Measurements from ENCODE around the gene DISP1. TPM values are rescaled to one million over a fixed set of nuclear protein-coding genes. Genes with fewer than 3 reads are reported as not detected.

Gene DISP1
- total RNA-seq, 1 experiment from 2014 or later: 1.3 TPM

GRCh38 chr1:222781251-222781650 lies 33.6 kb upstream of the DISP1 start:
- CTCF ChIA-PET: no interaction called here
- Histone ChIP-seq H3K4me1 (ENCODE audit: insufficient read depth, low read length) (peaks cover 35% of the 10 kb centered on the region), H4K20me1 (ENCODE audit: low read length) (no peaks in the 10 kb centered on the region), H3K9me3 (ENCODE audit: low read length) (no peaks in the 10 kb centered on the region), H3K9ac (ENCODE audit: low read length) (no peak overlapping the region), H3K27me3 (ENCODE audit: low read length) (no peaks in the 10 kb centered on the region), H3K27ac (ENCODE audit: low read length) (no peak overlapping the region), H3F3A (ENCODE audit: low read length, unreplicated experiment) (no peaks in the 10 kb centered on the region), H3K4me3 (ENCODE audit: low read length) (no peak overlapping the region), H3K36me3 (ENCODE audit: low read depth, low read length) (no peaks in the 10 kb centered on the region), H2AFZ (ENCODE audit: low read length) (no peak overlapping the region), H3K4me2 (ENCODE audit: low read length) (no peak overlapping the region), H3K79me2 (ENCODE audit: low read length) (no peaks in the 10 kb centered on the region), H3K9me2 (replicated peaks; ENCODE audit: low read length) (no peaks in the 10 kb centered on the region)
- intact Hi-C loops (cut with micrococcal nuclease): no loop called here
- TF ChIP-seq CTCF (conservative IDR thresholded peaks at IDR 0.05; ENCODE audit: low read depth, low read length) (no peak), EZH2phosphoT487 (IDR thresholded peaks at IDR 0.05; ENCODE audit: borderline replicate concordance, low read length) (no peak), EZH2 (IDR thresholded peaks at IDR 0.05; ENCODE audit: low read length, unreplicated experiment) (no peak)
- no TSS peak for BruUV-seq (replicated peaks)
- DNase-seq (no peak), ATAC-seq (no peak)
- POLR2A ChIA-PET (ENCODE audit: unreplicated experiment): no interaction called here

GRCh38 chr1:222783051-222783450 lies 31.8 kb upstream of the DISP1 start:
- Histone ChIP-seq H3K4me2 (ENCODE audit: low read length) (no peak overlapping the region), H3K9ac (ENCODE audit: low read length) (no peak overlapping the region), H3K79me2 (ENCODE audit: low read length) (no peaks in the 10 kb centered on the region), H3K4me3 (ENCODE audit: low read length) (no peak overlapping the region), H3K9me3 (ENCODE audit: low read length) (no peaks in the 10 kb centered on the region), H2AFZ (ENCODE audit: low read length) (no peak overlapping the region), H3K9me2 (replicated peaks; ENCODE audit: low read length) (no peaks in the 10 kb centered on the region), H3K36me3 (ENCODE audit: low read depth, low read length) (no peaks in the 10 kb centered on the region), H3K27ac (ENCODE audit: low read length) (no peak overlapping the region), H3K4me1 (ENCODE audit: insufficient read depth, low read length) (peaks cover 25% of the 10 kb centered on the region), H3F3A (ENCODE audit: low read length, unreplicated experiment) (no peaks in the 10 kb centered on the region), H3K27me3 (ENCODE audit: low read length) (no peaks in the 10 kb centered on the region), H4K20me1 (ENCODE audit: low read length) (no peaks in the 10 kb centered on the region)
- ChIA-PET POLR2A (ENCODE audit: unreplicated experiment) (no interaction called here), CTCF (no interaction called here)
- TF ChIP-seq EZH2phosphoT487 (IDR thresholded peaks at IDR 0.05; ENCODE audit: borderline replicate concordance, low read length) (no peak), EZH2 (IDR thresholded peaks at IDR 0.05; ENCODE audit: low read length, unreplicated experiment) (no peak), CTCF (conservative IDR thresholded peaks at IDR 0.05; ENCODE audit: low read depth, low read length) (no peak)
- intact Hi-C loops (cut with micrococcal nuclease): no loop called here
- ATAC-seq: no peak
- no peak for DNase-seq
- BruUV-seq (replicated peaks): no TSS peak

DNA sequence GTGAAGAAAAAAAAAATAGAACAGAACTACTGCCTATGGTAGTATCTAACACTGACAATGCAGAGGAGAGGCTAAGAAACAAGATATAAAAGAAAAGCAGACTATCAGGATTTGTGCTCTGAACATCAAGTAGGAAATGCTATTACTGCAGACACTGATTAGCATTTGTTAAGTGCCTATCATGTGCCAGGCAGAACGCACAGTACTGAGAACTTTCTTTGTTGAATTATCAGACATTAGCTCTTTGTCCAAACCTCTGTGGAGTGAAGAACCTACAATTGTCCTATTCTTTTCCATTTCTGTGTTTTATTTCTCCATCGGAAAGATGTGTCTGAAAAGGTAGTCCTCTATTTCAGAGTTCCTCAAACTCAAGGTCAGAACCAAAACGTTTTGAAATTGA lies 30.5 kb upstream of the DISP1 start:
- no TSS peak for BruUV-seq (replicated peaks)
- Histone ChIP-seq H3K4me2 (ENCODE audit: low read length) (peak overlapping the region; percentile 20), H2AFZ (ENCODE audit: low read length) (no peak overlapping the region), H3K27ac (ENCODE audit: low read length) (no peak overlapping the region), H3K36me3 (ENCODE audit: low read depth, low read length) (no peaks in the 10 kb centered on the region), H3K9me2 (replicated peaks; ENCODE audit: low read length) (no peaks in the 10 kb centered on the region), H3K79me2 (ENCODE audit: low read length) (no peaks in the 10 kb centered on the region), H3K4me1 (ENCODE audit: insufficient read depth, low read length) (peaks cover 24% of the 10 kb centered on the region), H3K27me3 (ENCODE audit: low read length) (no peaks in the 10 kb centered on the region), H3K4me3 (ENCODE audit: low read length) (0 out of 2 replicates have a peak overlapping the region, but pooled peaks have one; percentile 1), H3K9ac (ENCODE audit: low read length) (no peak overlapping the region), H3K9me3 (ENCODE audit: low read length) (no peaks in the 10 kb centered on the region), H3F3A (ENCODE audit: low read length, unreplicated experiment) (no peaks in the 10 kb centered on the region), H4K20me1 (ENCODE audit: low read length) (no peaks in the 10 kb centered on the region)
- intact Hi-C loops (cut with micrococcal nuclease): loop anchor here (2.0 kb wide), 1 partner anchor 48 kb away; the partner anchor contains the start of gene FAM177B
- ChIA-PET POLR2A (ENCODE audit: unreplicated experiment) (no interaction called here), CTCF (no interaction called here)
- DNase-seq (no peak), ATAC-seq (no peak)
- TF ChIP-seq EZH2 (IDR thresholded peaks at IDR 0.05; ENCODE audit: low read length, unreplicated experiment): no peak
- TF ChIP-seq EZH2phosphoT487 (IDR thresholded peaks at IDR 0.05; ENCODE audit: borderline replicate concordance, low read length): no peak
- no peak for TF ChIP-seq CTCF (conservative IDR thresholded peaks at IDR 0.05; ENCODE audit: low read depth, low read length)

All from PC-3 (cell line).